ENCODE results near the gene VARS2.

VARS2 gene

DNA sequence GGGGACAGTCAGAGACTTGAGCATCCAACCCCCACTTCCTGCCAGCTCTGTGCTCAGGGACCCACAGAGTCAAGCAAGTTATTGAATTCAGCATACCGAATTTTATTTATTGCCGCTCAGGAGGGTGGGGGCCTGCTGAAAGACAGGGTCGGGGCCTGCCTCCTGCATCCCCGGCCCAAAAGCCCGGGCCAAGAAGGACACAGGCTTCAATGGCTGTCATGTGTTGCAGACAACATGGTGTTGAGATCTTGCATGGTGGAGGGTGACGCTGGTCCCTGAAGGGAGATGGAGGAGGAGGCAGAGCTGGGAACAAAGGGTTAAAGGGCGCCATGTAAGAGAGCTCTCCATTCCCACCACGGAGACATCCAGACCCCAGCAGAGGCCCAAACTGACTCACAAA, 17.2 kb downstream of the VARS2 start:
- no peak for DNase-seq (ENCODE audit: low read depth)
- TF ChIP-seq, protein P1, sequence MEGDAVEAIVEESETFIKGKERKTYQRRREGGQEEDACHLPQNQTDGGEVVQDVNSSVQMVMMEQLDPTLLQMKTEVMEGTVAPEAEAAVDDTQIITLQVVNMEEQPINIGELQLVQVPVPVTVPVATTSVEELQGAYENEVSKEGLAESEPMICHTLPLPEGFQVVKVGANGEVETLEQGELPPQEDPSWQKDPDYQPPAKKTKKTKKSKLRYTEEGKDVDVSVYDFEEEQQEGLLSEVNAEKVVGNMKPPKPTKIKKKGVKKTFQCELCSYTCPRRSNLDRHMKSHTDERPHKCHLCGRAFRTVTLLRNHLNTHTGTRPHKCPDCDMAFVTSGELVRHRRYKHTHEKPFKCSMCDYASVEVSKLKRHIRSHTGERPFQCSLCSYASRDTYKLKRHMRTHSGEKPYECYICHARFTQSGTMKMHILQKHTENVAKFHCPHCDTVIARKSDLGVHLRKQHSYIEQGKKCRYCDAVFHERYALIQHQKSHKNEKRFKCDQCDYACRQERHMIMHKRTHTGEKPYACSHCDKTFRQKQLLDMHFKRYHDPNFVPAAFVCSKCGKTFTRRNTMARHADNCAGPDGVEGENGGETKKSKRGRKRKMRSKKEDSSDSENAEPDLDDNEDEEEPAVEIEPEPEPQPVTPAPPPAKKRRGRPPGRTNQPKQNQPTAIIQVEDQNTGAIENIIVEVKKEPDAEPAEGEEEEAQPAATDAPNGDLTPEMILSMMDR (IDR thresholded peaks at IDR 0.05; ENCODE audit: control insufficient read depth, insufficient read depth, low read depth, low read length, missing control alignments): no peak
- H3K4me3 ChIP-seq (ENCODE audit: control insufficient read depth, low read depth, low read length): no peak overlapping the region

GRCh38 chr6:30931969-30932645, 18.1 kb downstream of the VARS2 start, which contains the start of gene SFTA2:
TSS of gene SFTA2 (minus strand) at chr6:30932170. CDS start at chr6:30932096, 74 bp downstream.
- no peak within 1 kb of the TSS for H3K4me3 ChIP-seq (ENCODE audit: control insufficient read depth, low read depth, low read length)
- DNase-seq (ENCODE audit: low read depth): no peak
- TF ChIP-seq, protein P1 (IDR thresholded peaks at IDR 0.05; ENCODE audit: control insufficient read depth, insufficient read depth, low read depth, low read length, missing control alignments): no peak

DNA sequence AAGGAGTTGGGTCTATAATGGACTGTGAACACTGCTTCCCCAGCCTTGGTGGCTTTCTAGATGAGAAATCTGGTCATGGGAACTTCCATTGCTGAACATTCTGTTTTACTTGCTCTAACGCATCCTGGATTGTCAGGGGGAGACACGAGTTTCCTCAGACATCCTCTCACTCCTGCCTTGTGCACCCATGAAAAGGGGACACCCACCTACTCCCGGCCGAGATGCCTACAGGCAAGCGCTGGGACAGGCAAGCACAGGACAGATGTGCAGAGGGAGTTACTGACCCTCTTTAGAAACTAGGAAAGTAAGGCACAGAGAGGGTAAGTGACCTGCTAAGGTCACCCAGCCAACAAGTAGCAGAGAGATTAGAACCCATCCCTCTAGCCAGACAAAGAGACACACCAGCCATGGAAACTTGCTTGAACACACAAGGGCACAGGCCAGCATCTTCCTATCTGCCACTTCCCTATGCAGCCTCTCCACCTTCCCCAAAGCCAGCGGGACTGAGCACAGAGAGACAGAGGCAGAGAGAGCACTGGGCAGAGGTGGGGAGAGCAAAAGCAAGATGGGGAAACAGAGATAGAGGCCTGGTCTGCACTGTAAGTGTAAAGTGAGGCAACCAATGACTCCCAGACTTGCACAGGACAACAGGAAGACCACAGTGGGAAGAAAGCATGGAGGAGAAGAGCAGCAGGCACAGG, 18.8 kb downstream of the VARS2 start:
- H3K4me3 ChIP-seq (ENCODE audit: control insufficient read depth, low read depth, low read length): no peak overlapping the region
- TF ChIP-seq, protein P1 (IDR thresholded peaks at IDR 0.05; ENCODE audit: control insufficient read depth, insufficient read depth, low read depth, low read length, missing control alignments): no peak
- DNase-seq (ENCODE audit: low read depth): no peak

GRCh38 chr6:30935018-30935417, 21.0 kb downstream of the VARS2 start:
- no peak overlapping the region for H3K4me3 ChIP-seq (ENCODE audit: control insufficient read depth, low read depth, low read length)
- TF ChIP-seq, protein P1 (IDR thresholded peaks at IDR 0.05; ENCODE audit: control insufficient read depth, insufficient read depth, low read depth, low read length, missing control alignments): no peak
- no peak for DNase-seq (ENCODE audit: low read depth)

GRCh38 chr6:30937265-30937664, 23.2 kb downstream of the VARS2 start:
- no peak for DNase-seq (ENCODE audit: low read depth)
- TF ChIP-seq, protein P1 (IDR thresholded peaks at IDR 0.05; ENCODE audit: control insufficient read depth, insufficient read depth, low read depth, low read length, missing control alignments): no peak
- H3K4me3 ChIP-seq (ENCODE audit: control insufficient read depth, low read depth, low read length): no peak overlapping the region

- TF ChIP-seq, protein P1 (IDR thresholded peaks at IDR 0.05; ENCODE audit: control insufficient read depth, insufficient read depth, low read depth, low read length, missing control alignments): no peak
- H3K4me3 ChIP-seq (ENCODE audit: control insufficient read depth, low read depth, low read length): no peak overlapping the region
- DNase-seq (ENCODE audit: low read depth): no peak
Observed at GRCh38 chr6:30938730-30939129, 24.7 kb downstream of the VARS2 start.

Data from AG09309 (cell line).